ENCODE measurements around the gene C20orf144. TPM values are rescaled to one million over a fixed set of nuclear protein-coding genes. Genes with fewer than 3 reads are reported as not detected.

C20orf144 gene
- total RNA-seq, 4 donors from 2014 or later: 0.23 TPM; not detected in 3

DNA sequence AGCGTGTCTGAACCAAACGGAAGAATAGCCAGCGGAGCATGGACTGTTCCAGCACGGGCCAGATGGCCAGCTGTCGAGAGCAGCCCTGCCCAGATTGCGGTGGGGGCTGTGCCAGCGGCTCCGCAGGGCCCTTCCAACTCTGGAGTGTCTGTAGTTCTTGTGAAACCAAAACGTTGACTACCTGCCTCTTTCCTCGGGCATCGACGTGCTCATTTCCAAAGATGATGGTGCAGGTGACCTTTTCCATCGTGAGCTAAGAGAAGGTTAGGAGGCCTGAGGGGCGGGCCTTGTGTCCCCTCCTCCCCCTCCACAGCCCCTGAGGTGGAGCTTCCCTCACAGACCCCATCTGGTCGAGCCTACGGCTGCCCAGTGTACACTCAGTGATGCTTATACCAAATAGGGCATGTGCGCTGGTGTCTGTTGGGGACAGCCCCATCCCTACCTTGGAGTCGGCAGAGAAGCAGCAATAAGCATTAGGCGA, 12.9 kb upstream of the C20orf144 start:
- Histone ChIP-seq H3K27me3 (no peaks in the 10 kb centered on the region), H3K27ac (replicated peaks in 1 of 4) (peak overlapping the region in 1 of 4 donors; percentile 42), H3K36me3 (peaks cover 14 to 21% (median 15%) of the 10 kb centered on the region in 4 donors), H3K4me3 (no peak overlapping the region), H3K9me3 (no peaks in the 10 kb centered on the region), H3K4me1 (peaks cover 25 to 42% (median 39%) of the 10 kb centered on the region in 4 donors)
- TF ChIP-seq EP300 (IDR thresholded peaks at IDR 0.05) (no peak), POLR2A (IDR thresholded peaks at IDR 0.05; ENCODE audit: low read depth) (no peak), POLR2AphosphoS5 (IDR thresholded peaks at IDR 0.05) (no peak)
- TF ChIP-seq, protein P1, sequence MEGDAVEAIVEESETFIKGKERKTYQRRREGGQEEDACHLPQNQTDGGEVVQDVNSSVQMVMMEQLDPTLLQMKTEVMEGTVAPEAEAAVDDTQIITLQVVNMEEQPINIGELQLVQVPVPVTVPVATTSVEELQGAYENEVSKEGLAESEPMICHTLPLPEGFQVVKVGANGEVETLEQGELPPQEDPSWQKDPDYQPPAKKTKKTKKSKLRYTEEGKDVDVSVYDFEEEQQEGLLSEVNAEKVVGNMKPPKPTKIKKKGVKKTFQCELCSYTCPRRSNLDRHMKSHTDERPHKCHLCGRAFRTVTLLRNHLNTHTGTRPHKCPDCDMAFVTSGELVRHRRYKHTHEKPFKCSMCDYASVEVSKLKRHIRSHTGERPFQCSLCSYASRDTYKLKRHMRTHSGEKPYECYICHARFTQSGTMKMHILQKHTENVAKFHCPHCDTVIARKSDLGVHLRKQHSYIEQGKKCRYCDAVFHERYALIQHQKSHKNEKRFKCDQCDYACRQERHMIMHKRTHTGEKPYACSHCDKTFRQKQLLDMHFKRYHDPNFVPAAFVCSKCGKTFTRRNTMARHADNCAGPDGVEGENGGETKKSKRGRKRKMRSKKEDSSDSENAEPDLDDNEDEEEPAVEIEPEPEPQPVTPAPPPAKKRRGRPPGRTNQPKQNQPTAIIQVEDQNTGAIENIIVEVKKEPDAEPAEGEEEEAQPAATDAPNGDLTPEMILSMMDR (IDR thresholded peaks at IDR 0.05): no peak
- intact Hi-C loops (cut with DNase I): no loop called here
- DNase-seq (ENCODE audit: extremely low spot score): no peak
- 80% methylated on average over 16 of the region's 19 CpGs for WGBS

GRCh38 chr20:33650111-33650752, 11.9 kb upstream of the C20orf144 start:
- DNase-seq (ENCODE audit: extremely low spot score): no peak
- H3K9me3 ChIP-seq: no peaks in the 10 kb centered on the region
- 84% methylated on average over 11 of the region's 11 CpGs for WGBS
- H3K36me3 ChIP-seq: peaks cover 4 to 11% (median 5%) of the 10 kb centered on the region in 4 donors
- TF ChIP-seq POLR2A (IDR thresholded peaks at IDR 0.05; ENCODE audit: low read depth) (no peak), EP300 (IDR thresholded peaks at IDR 0.05) (no peak), POLR2AphosphoS5 (IDR thresholded peaks at IDR 0.05) (no peak)
- TF ChIP-seq, protein P1 (IDR thresholded peaks at IDR 0.05): no peak
- intact Hi-C loops (cut with DNase I): loop anchor here (5.0 kb wide), 1 partner anchor 193 kb away; no protein-coding TSS in a partner anchor
- no peaks in the 10 kb centered on the region for H3K27me3 ChIP-seq
- no peak overlapping the region for H3K4me3 ChIP-seq
- peaks cover 25 to 42% (median 39%) of the 10 kb centered on the region in 4 donors for H3K4me1 ChIP-seq
- H3K27ac ChIP-seq (replicated peaks in 1 of 4): no peak overlapping the region

DNA sequence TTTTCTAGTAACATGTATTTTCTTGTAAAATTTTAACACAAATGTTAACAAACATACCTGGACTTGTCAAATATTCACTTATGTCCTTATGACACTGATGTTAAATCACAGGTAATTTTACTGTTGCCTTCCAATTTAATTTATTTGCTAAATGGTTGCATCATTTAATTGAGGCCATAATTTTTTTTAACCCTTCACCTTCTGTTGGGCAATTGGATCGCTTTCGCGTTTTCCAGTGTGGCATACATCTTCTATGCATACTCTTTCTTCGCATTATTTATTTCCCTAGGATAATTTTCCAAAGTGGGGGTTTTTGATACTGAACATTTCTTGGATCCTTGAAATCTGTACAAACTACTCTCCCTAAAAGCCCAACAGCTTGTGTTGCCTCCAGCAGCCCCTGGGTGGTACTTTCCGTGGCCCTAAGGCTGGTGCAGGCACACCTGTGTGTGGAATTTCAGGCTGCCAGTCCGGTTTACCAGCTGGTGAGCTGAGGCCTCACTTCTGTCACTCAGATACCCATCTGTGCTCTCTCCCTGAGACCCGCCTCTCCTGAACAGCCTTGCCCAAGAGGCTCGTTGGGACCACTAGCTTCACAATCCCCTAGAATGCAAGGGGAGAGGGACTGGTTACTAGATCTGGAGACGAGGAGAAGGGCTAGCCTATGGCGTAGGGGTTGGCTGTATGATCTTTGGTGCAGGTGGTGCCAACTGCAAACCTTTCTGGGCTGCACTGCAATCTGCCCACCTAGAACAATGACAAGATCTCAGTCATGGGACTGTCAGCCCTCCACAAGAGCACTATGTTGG, 11.2 kb upstream of the C20orf144 start:
- peaks cover 25 to 42% (median 39%) of the 10 kb centered on the region in 4 donors for H3K4me1 ChIP-seq
- WGBS: 92% methylated on average over 10 of the region's 10 CpGs
- H3K27ac ChIP-seq (replicated peaks in 1 of 4): no peak overlapping the region
- H3K27me3 ChIP-seq: no peaks in the 10 kb centered on the region
- peaks cover 0 to 3% (median 0%) of the 10 kb centered on the region in 4 donors for H3K36me3 ChIP-seq
- no peak for TF ChIP-seq POLR2AphosphoS5 (IDR thresholded peaks at IDR 0.05)
- TF ChIP-seq, protein P1 (IDR thresholded peaks at IDR 0.05): no peak
- TF ChIP-seq POLR2A (IDR thresholded peaks at IDR 0.05; ENCODE audit: low read depth): no peak
- no peak for TF ChIP-seq EP300 (IDR thresholded peaks at IDR 0.05)
- intact Hi-C loops (cut with DNase I): loop anchor here (5.0 kb wide), 1 partner anchor 194 kb away; no protein-coding TSS in a partner anchor
- H3K4me3 ChIP-seq: no peak overlapping the region
- no peaks in the 10 kb centered on the region for H3K9me3 ChIP-seq
- DNase-seq (ENCODE audit: extremely low spot score): no peak

GRCh38 chr20:33651562-33652048, 10.5 kb upstream of the C20orf144 start:
- DNase-seq (ENCODE audit: extremely low spot score): no peak
- H3K27me3 ChIP-seq: no peaks in the 10 kb centered on the region
- no peaks in the 10 kb centered on the region for H3K9me3 ChIP-seq
- TF ChIP-seq, protein P1 (IDR thresholded peaks at IDR 0.05): no peak
- TF ChIP-seq EP300 (IDR thresholded peaks at IDR 0.05) (no peak), POLR2A (IDR thresholded peaks at IDR 0.05; ENCODE audit: low read depth) (no peak), POLR2AphosphoS5 (IDR thresholded peaks at IDR 0.05) (no peak)
- intact Hi-C loops (cut with DNase I): loop anchor here (5.0 kb wide), 1 partner anchor 194 kb away; no protein-coding TSS in a partner anchor
- H3K4me1 ChIP-seq: peaks cover 25 to 42% (median 39%) of the 10 kb centered on the region in 4 donors
- no peak overlapping the region for H3K4me3 ChIP-seq
- no peak overlapping the region for H3K27ac ChIP-seq (replicated peaks in 1 of 4)
- WGBS: 85% methylated on average over 10 of the region's 13 CpGs
- peaks cover 0 to 6% (median 1%) of the 10 kb centered on the region in 4 donors for H3K36me3 ChIP-seq

Data from esophagus muscularis mucosa (tissue), 4 donors.